ENCODE data around the gene HAO1. TPM values are rescaled to one million over a fixed set of nuclear protein-coding genes. Genes with fewer than 3 reads are reported as not detected.

Gene HAO1
- total and polyA plus RNA-seq, 9 of the 15 experiments (the other 6 are each of a cell fraction or from before 2014, with no cell fraction given): not detected

DNA sequence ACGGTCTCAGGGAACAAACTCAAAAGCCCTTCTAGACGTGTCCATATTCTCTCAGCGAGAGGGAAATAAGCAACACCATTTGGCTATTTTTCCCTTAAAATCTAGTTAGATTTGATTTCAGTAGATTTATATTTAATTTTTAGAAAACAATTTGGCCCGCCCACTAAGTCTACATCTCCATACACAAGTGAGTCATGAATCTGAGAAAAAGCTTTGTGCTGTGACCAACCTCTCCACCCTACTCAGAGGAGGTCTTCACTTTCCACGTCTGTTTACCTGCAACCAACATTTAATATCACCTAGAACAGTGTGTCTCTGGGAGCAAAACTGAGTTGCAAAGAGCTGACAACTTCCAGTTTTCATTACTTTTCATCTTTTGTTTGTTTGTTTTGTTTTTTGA lies 48.6 kb downstream of the HAO1 start:
- Histone ChIP-seq H3K9me1 (ENCODE audit: control insufficient read depth, insufficient read depth, low read length) (no peaks in the 10 kb centered on the region), H3K9me3 (replicated peaks; ENCODE audit: control insufficient read depth, insufficient read depth, low read depth, low read length) (no peaks in the 10 kb centered on the region), H3K4me3 (no peak overlapping the region), H3K27ac (ENCODE audit: extremely low read depth, low read depth, low read length) (no peak overlapping the region), H3K36me3 (ENCODE audit: control insufficient read depth, insufficient read depth, low read length) (no peaks in the 10 kb centered on the region), H3K9ac (ENCODE audit: insufficient read depth in 1 of 2, low read depth in 2 of 2, low read length in 2 of 2) (no peak overlapping the region), H3K79me2 (ENCODE audit: control insufficient read depth, insufficient read depth, low read length) (no peaks in the 10 kb centered on the region), H2AFZ (ENCODE audit: low read depth, low read length) (no peak overlapping the region), H3K4me2 (ENCODE audit: insufficient read depth, low read length) (no peak overlapping the region), H3K4me1 (replicated peaks in 1 of 2; ENCODE audit: control insufficient read depth in 2 of 2, insufficient read depth in 2 of 2, low read length in 2 of 2) (no peaks in the 10 kb centered on the region), H3K27me3 (ENCODE audit: control insufficient read depth in 2 of 2, insufficient read depth in 2 of 2, low read length in 2 of 2) (no peaks in the 10 kb centered on the region), H4K20me1 (replicated peaks; ENCODE audit: control insufficient read depth, insufficient read depth, low read length) (no peaks in the 10 kb centered on the region)
- TF ChIP-seq TEAD2 (tag; IDR thresholded peaks at IDR 0.05) (no peak), ZNF324 (CRISPR knock-in tag; IDR thresholded peaks at IDR 0.05) (no peak)
- TF ChIP-seq, protein P1, sequence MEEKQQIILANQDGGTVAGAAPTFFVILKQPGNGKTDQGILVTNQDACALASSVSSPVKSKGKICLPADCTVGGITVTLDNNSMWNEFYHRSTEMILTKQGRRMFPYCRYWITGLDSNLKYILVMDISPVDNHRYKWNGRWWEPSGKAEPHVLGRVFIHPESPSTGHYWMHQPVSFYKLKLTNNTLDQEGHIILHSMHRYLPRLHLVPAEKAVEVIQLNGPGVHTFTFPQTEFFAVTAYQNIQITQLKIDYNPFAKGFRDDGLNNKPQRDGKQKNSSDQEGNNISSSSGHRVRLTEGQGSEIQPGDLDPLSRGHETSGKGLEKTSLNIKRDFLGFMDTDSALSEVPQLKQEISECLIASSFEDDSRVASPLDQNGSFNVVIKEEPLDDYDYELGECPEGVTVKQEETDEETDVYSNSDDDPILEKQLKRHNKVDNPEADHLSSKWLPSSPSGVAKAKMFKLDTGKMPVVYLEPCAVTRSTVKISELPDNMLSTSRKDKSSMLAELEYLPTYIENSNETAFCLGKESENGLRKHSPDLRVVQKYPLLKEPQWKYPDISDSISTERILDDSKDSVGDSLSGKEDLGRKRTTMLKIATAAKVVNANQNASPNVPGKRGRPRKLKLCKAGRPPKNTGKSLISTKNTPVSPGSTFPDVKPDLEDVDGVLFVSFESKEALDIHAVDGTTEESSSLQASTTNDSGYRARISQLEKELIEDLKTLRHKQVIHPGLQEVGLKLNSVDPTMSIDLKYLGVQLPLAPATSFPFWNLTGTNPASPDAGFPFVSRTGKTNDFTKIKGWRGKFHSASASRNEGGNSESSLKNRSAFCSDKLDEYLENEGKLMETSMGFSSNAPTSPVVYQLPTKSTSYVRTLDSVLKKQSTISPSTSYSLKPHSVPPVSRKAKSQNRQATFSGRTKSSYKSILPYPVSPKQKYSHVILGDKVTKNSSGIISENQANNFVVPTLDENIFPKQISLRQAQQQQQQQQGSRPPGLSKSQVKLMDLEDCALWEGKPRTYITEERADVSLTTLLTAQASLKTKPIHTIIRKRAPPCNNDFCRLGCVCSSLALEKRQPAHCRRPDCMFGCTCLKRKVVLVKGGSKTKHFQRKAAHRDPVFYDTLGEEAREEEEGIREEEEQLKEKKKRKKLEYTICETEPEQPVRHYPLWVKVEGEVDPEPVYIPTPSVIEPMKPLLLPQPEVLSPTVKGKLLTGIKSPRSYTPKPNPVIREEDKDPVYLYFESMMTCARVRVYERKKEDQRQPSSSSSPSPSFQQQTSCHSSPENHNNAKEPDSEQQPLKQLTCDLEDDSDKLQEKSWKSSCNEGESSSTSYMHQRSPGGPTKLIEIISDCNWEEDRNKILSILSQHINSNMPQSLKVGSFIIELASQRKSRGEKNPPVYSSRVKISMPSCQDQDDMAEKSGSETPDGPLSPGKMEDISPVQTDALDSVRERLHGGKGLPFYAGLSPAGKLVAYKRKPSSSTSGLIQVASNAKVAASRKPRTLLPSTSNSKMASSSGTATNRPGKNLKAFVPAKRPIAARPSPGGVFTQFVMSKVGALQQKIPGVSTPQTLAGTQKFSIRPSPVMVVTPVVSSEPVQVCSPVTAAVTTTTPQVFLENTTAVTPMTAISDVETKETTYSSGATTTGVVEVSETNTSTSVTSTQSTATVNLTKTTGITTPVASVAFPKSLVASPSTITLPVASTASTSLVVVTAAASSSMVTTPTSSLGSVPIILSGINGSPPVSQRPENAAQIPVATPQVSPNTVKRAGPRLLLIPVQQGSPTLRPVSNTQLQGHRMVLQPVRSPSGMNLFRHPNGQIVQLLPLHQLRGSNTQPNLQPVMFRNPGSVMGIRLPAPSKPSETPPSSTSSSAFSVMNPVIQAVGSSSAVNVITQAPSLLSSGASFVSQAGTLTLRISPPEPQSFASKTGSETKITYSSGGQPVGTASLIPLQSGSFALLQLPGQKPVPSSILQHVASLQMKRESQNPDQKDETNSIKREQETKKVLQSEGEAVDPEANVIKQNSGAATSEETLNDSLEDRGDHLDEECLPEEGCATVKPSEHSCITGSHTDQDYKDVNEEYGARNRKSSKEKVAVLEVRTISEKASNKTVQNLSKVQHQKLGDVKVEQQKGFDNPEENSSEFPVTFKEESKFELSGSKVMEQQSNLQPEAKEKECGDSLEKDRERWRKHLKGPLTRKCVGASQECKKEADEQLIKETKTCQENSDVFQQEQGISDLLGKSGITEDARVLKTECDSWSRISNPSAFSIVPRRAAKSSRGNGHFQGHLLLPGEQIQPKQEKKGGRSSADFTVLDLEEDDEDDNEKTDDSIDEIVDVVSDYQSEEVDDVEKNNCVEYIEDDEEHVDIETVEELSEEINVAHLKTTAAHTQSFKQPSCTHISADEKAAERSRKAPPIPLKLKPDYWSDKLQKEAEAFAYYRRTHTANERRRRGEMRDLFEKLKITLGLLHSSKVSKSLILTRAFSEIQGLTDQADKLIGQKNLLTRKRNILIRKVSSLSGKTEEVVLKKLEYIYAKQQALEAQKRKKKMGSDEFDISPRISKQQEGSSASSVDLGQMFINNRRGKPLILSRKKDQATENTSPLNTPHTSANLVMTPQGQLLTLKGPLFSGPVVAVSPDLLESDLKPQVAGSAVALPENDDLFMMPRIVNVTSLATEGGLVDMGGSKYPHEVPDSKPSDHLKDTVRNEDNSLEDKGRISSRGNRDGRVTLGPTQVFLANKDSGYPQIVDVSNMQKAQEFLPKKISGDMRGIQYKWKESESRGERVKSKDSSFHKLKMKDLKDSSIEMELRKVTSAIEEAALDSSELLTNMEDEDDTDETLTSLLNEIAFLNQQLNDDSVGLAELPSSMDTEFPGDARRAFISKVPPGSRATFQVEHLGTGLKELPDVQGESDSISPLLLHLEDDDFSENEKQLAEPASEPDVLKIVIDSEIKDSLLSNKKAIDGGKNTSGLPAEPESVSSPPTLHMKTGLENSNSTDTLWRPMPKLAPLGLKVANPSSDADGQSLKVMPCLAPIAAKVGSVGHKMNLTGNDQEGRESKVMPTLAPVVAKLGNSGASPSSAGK (IDR thresholded peaks at IDR 0.05): no peak
- no peak for FAIRE-seq
- WGBS (ENCODE audit: insufficient coverage, low coverage, missing lambda C conversion rate): 4% methylated on average over 5 of the region's 5 CpGs
- no peak for ATAC-seq
- POLR2A ChIA-PET: no interaction called here
- in situ Hi-C loops (cut with MboI): no loop called here
- no TSS peak for BruUV-seq (replicated peaks)
- DNase-seq (ENCODE audit: extremely low read depth in 1 of 4, low spot score in 3 of 4): no peak
- CTCF ChIA-PET (ENCODE audit: low intra/inter-chr PET ratio): no interaction called here
- intact Hi-C loops (cut with micrococcal nuclease): no loop called here

All from K562 (cell line).